Kidney epithelial cell (primary cell): Measurements from ENCODE around the gene SOX6. TPM values are rescaled to one million over a fixed set of nuclear protein-coding genes. Genes with fewer than 3 reads are reported as not detected.

Experiments
- DNase-seq: peaks from one replicate; pipeline ENCODE4 v3.0.0-alpha.2; 2010; ENCODE audit warnings: low read depth
- H3K27me3 ChIP-seq: 2 replicates; pipeline ENCODE4 v1.6.0; 2011; ENCODE audit warnings: low read length; ENCODE audit not compliant: control insufficient read depth, insufficient read depth
- H3K36me3 ChIP-seq: 2 replicates; pipeline ENCODE4 v1.5.1; 2011; ENCODE audit warnings: low read length; ENCODE audit not compliant: control insufficient read depth, insufficient read depth
- H3K4me3 ChIP-seq: 2 replicates; pipeline ENCODE4 v1.5.1; 2011; ENCODE audit warnings: low read depth, mild to moderate bottlenecking, control low read depth, low read length
- total RNA-seq: library from RNA; depleted of rRNA; stranded (reverse); fragments of >200 nt; gene quantifications from 2 replicates; pipeline ENCODE4 v1.2.3, GENCODE V29; 2015
- TF ChIP-seq, protein P1 (sequence below): IDR thresholded peaks from 2 replicates; pipeline ENCODE4 v1.5.1; 2011; ENCODE audit warnings: mild to moderate bottlenecking, moderate library complexity, low read length, control low read depth, inconsistent platforms; ENCODE audit not compliant: insufficient read depth, poor library complexity, severe bottlenecking

Gene SOX6
- total RNA-seq, 1 donor from 2014 or later = 2.7 TPM

- no peak for DNase-seq
- Histone ChIP-seq H3K27me3 (no peaks in the 10 kb centered on the region), H3K4me3 (no peak overlapping the region), H3K36me3 (no peaks in the 10 kb centered on the region)
- TF ChIP-seq, protein P1, sequence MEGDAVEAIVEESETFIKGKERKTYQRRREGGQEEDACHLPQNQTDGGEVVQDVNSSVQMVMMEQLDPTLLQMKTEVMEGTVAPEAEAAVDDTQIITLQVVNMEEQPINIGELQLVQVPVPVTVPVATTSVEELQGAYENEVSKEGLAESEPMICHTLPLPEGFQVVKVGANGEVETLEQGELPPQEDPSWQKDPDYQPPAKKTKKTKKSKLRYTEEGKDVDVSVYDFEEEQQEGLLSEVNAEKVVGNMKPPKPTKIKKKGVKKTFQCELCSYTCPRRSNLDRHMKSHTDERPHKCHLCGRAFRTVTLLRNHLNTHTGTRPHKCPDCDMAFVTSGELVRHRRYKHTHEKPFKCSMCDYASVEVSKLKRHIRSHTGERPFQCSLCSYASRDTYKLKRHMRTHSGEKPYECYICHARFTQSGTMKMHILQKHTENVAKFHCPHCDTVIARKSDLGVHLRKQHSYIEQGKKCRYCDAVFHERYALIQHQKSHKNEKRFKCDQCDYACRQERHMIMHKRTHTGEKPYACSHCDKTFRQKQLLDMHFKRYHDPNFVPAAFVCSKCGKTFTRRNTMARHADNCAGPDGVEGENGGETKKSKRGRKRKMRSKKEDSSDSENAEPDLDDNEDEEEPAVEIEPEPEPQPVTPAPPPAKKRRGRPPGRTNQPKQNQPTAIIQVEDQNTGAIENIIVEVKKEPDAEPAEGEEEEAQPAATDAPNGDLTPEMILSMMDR = no peak
Observed at GRCh38 chr11:16167706-16168487, 188.4 kb downstream of the SOX6 start.

DNA sequence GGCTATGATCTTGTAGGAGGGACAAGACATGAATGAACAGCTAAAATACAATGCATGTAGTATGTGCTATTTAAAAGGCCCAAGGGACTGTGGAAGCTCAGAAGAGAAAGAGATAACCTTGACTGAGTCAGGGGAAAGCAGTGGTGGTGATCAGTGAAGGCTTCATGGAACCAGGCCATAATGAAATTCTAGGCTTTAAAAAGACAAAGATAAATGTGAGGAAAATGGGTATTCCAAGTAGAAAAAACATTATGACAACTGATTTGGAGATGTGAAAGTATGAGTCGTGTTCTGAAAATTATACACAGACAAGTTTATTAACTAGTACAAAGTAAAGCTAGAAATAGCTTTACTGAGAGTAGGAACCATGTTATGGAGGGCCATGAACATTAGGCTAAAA is 189.8 kb downstream of the SOX6 start:
- no peak for DNase-seq
- Histone ChIP-seq H3K27me3 (no peaks in the 10 kb centered on the region), H3K4me3 (no peak overlapping the region), H3K36me3 (no peaks in the 10 kb centered on the region)
- TF ChIP-seq, protein P1 = no peak

DNA sequence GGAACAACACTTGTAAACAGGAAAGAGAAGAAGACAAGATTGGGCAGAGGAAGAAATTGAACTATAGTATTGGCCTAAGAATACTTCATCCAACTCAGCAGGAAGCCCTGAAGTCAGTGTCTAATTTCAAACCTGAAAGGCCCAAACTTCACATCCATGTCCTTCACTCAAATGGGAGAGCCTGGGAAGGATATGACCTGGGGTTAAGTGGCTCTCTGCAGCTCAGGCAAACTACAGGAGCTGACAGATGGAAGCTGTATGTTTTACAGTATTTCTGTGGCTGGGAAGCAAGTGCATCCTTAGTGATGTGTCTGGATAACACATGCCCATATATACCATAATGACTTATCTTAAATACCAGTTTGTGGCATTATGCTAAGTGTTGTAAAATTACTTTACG is 196.2 kb downstream of the SOX6 start:
- Histone ChIP-seq H3K4me3 (no peak overlapping the region), H3K27me3 (no peaks in the 10 kb centered on the region), H3K36me3 (no peaks in the 10 kb centered on the region)
- no peak for DNase-seq
- TF ChIP-seq, protein P1 = no peak

DNA sequence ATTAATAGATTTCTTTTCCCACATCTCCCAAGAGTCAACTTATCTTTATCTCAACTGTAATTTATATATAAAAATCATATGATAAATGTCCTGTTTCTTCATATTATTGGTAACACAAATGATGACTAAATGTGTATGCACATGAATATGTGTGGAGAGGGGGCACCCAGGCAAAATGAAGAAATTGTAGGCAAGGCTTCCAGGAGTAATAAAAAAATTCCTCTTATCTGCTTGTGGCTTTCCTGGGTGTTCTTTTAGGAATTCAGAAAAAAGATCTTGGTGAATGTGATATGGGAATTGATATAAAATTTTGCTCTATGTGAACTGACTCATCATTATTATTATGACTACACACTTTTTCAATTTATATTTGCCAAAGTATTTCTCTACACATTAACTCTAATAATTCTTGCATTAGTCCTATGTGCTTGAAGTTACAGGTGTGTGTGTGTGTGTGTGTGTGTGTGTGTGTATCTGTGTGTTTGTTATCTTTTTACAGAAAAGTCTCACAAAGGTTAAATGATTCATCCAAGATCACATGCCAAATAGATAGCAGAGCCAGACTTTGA is 197.8 kb downstream of the SOX6 start:
- Histone ChIP-seq H3K27me3 (no peaks in the 10 kb centered on the region), H3K36me3 (no peaks in the 10 kb centered on the region), H3K4me3 (no peak overlapping the region)
- TF ChIP-seq, protein P1 = no peak
- DNase-seq = no peak

- TF ChIP-seq, protein P1 = no peak
- DNase-seq = no peak
- Histone ChIP-seq H3K27me3 (no peaks in the 10 kb centered on the region), H3K4me3 (no peak overlapping the region), H3K36me3 (no peaks in the 10 kb centered on the region)
Observed at GRCh38 chr11:16157327-16157726, 199.0 kb downstream of the SOX6 start.
